ENCODE measurements around the gene ZSCAN5A. TPM values are rescaled to one million over a fixed set of nuclear protein-coding genes. Genes with fewer than 3 reads are reported as not detected.
"Not testable (repeated sequence)": the region's sequence is repeated elsewhere in the genome, so short reads cannot be mapped to it uniquely, and the experiment has no call there.

Gene ZSCAN5A
- total RNA-seq, 1 donor from 2014 or later, result 5.7 TPM

DNA sequence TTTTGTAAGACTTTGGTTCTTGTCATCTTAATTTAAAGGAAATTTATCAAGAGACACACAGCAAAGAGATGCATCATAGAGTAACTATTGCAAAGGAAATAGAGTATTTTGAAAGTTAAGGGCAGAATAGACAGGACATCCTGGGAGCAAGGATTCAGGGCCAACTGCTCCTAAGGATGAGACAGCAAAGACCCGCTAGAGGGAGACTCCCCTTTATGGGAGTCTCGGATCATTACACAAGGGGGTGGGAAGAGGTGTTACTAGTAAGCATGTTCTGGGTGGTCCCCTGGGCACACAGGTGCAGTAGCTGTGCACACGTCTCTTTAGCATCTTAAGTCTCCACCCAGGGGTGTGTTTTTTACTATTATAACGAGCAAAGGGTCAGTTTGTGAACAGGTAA, 102.9 kb downstream of the ZSCAN5A start:
- DNase-seq (ENCODE audit: low read depth), result no peak

DNA sequence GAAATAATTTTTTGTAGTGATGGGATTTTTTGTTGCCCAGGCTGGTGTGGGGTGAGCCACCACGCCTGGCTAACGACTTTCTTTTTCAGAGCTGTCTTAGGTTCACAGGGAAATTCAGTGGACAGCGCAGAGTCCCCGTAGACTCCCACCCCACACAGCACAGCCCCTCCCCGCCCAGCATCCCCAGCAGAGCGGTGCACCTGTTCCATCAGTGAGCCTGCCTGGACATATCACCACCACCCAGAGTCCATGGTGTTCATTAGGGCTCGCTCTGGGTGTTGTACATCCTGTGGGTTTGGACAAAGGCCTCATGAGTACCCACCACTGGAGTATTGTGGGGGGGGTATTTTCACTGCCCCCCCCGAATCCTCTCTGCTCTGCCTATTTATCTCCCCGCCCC, 104.6 kb downstream of the ZSCAN5A start:
- DNase-seq (ENCODE audit: low read depth), result not testable (repeated sequence)

DNA sequence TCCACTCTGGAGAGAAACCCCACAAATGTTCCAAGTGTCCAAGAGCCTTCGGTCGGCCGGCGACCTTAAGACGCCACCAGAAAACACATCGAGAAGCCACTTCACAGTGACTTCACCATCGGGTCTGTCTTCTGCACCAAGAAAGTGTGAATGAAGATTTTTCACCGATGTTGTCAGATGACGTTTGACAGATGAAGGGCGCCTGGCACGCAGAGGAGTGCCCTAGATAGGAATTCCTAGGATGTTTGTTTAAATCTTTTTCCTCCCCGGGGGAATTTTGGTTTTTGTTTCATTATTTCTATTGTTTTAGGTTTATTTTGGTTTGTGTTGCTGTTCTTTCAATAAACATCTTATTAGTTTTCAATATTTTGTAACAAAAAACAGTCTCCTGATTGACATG, 105.5 kb downstream of the ZSCAN5A start:
- no peak for DNase-seq (ENCODE audit: low read depth)

DNA sequence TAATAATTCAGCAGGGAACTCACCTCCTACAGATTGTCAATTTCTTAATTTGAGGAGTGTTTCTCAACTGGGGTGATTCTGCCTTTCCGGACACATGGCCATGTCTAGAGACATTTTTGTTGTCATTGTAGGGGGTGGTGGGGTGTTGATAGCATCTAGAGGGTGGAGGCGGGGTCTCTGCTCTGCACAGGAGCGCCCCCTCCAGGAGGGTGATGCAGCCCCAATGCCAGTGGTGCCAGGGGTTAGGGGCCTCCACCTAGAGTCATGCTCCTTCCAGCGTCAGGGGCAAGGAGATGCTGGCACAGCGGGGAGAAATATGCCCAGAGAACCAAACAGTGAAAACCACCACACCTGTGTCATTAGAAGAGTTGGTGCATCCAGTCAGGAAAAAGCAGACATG, 107.1 kb downstream of the ZSCAN5A start:
- DNase-seq (ENCODE audit: low read depth), result not testable (repeated sequence)

DNA sequence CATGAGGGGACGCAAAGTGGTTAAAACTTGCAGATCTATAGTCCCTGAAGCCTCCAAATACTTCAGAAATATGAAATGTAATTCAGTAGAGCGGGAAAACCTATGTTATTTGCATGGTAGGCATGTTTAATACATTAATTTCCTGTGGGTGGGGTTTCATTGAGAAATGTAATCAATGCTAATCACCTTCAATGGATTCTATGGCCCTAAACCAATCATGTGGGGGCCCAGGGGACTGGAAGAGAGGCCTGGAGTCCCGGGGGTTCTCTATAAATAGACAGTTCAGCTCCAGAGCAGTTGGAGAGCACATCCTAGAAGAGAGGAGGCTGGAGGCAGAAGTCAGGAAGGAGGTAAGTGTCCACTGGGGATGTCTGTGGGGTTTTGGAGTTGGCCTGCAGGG, 112.7 kb downstream of the ZSCAN5A start, which contains the start of gene ZSCAN5C:
Gene ZSCAN5C, plus strand, starts transcription at position 301 of the 400 bp plus-strand sequence. CDS start 3,641 bp downstream, outside the sequence.
- DNase-seq (ENCODE audit: low read depth), result no peak

DNA sequence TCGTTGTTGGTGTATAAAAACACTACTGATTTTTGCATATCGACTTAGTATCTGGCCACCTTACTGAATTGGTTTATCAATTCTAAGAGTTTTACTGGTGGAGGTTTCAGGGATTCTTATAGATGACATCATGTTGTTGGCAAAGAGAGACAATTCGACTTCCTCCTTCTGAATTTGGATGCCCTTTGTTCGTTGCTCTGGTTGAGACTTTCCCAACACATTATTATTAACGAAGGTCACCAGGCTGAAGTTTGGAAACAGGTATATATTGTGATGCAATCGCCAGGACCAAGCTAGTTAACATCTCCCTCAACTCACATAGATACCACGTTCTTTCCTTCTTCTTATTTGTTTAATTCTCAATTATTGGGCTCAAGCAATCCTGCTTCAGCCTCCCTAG, 115.0 kb downstream of the ZSCAN5A start:
- DNase-seq (ENCODE audit: low read depth), result no peak

DNA sequence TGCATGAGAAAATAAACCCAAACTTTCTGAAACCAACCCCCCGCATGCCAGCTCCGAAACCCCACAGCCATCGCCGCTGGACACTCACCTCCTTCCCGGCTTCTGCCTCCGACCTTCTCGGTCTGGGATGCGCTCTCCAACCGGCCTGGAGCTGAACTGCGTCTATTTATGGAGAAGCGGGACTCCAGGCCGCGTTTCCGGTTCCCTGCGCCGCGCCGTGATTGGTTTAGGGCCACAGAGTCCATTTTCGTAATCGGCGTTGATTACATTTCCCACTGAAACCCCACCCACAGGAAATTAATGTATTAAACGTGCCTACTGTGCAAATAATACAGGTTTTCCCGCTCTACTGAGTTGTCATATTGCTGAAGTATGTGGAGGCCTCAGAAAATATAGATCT, 117.0 kb downstream of the ZSCAN5A start, which contains the start of gene ZSCAN5B:
Gene ZSCAN5B, minus strand, starts transcription at position 138 of the 400 bp plus-strand sequence. CDS start 4,731 bp downstream, outside the sequence.
- not testable (repeated sequence) for DNase-seq (ENCODE audit: low read depth)

DNA sequence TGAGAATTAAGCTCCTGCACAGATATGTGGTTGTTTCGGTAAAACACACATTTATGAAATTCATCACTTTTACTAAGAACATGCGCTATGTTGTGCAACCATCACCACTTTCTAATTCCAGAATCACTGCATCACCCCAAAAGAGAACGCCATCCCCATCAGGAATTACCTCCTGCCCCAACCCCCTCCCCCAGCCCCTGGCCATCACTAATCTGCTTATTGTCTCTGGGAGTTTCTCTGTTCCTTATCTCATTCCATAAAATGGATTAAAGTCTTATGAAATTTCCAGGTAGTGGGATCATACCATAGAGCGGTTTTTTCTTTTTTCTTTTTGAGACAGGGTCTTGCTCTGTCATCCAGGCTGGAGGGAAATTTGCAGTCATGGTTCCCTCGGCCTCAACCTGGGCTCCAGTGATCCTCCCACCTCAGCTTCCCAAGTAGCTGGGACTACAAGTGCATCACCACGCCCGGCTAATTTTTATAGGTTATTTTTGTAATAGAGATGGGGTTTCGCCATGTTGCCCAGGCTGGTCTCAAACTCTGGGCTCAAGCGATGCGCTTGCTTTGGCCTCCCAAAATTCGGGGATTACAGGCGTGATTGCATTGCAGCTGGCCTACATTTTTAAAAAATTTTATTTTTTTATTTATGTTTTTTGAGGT, 120.5 kb downstream of the ZSCAN5A start:
- DNase-seq (ENCODE audit: low read depth), result no peak

DNA sequence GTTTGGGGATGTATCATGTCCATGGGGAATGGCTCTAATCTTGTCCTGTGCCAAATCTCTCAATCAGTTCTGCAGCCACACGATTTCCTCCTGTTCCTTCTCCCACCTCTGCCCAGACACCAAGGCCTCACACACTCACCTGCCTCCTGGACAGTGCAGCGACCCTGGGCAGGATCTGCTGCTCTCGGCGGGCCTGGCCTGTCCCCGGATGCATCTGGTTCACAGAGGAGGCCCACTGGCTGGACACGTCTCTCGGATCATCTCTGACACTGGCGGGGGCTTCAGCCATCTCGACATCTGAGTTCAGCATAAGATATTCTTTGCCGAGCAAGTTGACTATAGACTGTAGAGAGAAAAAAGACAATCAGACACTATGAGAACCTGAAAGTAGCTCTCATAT, 122.9 kb downstream of the ZSCAN5A start:
- no peak for DNase-seq (ENCODE audit: low read depth)

DNA sequence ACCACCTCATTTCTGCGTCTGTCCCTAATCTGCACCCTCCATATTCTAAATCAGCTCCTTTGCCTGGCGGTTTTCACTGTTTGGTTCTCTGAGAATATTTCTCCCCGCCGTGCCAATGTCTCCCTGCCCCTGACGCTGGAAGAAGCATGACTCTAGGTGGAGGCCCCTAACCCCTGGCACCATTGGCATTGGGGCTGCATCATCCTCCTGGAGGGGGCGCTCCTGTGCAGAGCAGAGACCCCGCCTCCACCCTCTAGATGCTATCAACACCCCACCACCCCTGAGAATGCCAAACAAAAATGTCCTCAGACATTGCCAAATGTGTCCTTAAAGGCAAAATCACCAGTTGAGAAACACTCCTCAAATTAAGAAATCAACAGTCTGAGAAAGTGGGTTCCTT, 123.5 kb downstream of the ZSCAN5A start:
- DNase-seq (ENCODE audit: low read depth), result no peak

DNA sequence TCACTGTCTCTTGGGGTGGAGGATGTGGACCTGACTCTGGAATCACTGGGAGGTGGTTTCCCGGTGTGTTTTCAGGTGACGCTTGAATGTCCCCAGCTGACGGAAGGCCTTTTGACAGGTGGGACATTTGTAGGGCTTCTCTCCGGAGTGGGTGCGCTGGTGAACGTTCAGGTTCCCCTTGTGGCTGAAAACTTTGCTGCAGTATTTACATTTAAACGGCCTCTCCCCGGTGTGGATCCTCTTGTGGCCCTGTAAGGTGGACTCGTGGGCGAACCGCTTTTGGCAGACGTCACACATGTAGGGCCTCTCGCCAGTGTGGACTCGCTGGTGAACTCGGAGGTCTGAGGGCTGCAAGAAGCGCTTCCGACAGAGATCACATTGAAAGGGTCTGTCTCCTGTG, 124.9 kb downstream of the ZSCAN5A start:
- no peak for DNase-seq (ENCODE audit: low read depth)

DNA sequence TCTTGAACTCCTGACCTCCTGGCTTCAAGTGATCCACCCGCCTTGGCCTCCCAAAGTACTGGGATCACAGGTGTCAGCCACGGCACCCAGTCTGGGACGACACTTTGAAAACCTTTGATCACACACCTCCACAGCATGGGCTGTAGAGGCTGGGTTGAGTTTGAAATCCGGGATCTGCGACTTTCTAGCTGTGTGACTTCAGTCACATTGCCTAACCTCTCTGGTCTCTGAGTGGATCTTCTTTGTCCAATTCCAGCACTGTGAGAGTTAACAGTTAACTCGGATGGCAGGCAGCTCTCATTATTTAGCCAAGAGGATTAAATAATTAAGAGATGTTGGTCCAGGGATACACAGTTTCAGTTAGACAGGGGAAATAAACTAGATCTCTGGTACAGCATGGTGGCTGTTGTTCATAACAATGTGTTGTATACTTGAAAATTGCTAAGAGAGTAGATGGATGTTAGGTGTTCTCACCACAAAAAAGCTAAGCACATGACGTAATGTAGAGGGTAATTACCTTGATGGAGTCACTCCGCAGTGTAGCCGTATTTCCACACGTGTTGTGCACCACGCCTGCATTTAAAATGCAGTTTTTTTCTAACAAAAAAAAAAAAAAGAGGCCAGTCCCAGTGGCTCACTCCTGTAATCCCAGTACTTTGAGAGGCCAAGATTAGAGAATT, 136.9 kb downstream of the ZSCAN5A start:
- DNase-seq (ENCODE audit: low read depth), result no peak

DNA sequence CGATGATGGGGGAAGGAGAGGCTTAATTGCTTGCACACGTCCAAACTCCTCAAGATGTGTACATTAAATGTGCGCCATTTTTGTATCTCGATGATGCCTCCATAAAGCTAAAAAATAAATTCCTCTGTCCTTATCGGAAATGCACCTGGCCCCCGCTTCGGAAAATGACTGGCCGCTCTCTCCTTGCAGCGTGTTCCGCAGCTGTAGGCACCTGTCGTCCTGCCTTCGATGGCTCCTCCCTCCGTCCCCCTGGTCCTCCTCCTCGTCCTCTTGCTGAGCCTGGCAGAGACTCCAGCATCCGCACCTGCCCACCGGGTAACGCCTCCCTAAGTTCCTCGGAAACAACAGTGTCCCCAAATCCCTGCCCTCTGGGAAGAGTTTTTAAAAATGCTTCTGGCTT, 137.8 kb downstream of the ZSCAN5A start:
- no peak for DNase-seq (ENCODE audit: low read depth)

DNA sequence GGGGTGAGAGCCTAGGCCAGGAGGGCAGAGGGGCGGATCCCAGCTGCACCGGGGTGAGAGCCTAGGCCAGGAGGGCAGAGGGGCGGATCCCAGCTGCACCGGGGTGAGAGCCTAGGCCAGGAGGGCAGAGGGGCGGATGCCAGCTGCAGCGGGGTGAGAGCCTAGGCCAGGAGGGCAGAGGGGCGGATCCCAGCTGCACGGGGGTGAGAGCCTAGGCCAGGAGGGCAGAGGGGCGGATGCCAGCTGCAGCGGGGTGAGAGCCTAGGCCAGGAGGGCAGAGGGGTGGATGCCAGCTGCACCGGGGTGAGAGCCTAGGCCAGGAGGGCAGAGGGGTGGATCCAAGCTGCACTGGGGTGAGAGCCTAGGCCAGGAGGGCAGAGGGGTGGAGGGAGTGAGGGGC, 138.3 kb downstream of the ZSCAN5A start:
- DNase-seq (ENCODE audit: low read depth), result not testable (repeated sequence)

DNA sequence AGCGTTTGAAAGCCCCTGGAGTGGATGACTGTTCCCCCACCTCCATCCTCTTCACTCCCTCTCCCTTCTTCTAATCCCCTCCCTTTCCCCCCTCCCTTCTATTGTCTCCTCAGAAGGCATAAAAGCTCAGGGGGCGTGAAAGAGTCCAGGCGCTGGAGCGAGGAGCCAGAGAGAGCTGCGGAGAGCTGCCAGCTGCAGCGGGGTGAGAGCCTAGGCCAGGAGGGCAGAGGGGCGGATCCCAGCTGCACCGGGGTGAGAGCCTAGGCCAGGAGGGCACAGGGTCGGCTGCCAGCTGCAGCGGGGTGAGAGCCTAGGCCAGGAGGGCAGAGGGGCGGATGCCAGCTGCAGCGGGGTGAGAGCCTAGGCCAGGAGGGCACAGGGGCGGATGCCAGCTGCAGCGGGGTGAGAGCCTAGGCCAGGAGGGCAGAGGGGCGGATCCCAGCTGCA, 138.8 kb downstream of the ZSCAN5A start, which contains the start of gene GALP:
Gene GALP, plus strand, starts transcription at position 148 of the 447 bp plus-strand sequence. CDS start 1,101 bp downstream, outside the sequence.
- not testable (repeated sequence) for DNase-seq (ENCODE audit: low read depth)

DNA sequence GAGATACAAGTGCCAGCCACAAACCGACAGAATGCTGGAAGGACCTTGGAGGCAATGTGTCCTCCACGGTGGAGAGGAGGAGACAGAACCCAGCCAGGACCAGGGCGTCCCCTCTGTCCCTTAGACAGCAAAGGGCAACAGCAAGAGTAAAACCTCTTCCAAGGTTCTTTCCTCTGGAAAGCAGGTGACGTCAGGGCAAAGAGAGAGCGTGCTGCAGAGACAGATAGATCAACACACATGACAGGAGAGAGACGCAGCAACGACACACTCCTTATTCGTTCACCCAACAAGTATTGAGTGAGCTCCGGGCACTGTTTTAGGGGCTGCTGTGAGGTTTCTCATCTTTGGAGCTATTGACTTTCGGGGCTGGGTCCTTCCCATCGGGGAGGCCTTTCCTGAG, 140.1 kb downstream of the ZSCAN5A start:
- no peak for DNase-seq (ENCODE audit: low read depth)

DNA sequence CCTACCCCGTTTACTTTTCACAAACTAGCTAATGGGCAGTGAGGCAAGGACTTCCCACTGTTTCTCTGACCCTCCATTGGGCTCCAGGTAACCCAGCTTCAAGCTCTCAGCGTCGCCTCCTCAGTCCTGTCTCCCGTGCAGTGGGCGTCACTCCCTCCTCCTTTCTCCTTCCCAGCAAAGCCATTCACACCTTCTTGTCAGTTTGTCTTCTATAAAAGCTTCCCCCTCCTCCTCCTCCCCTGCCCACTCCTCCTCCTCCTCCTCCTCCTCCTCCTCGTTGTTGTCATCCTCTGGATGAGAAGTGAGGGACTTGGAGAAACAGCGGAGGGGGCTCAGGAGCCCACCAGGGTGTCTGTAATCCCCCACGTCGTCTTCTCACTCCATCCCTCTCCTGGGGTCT, 140.6 kb downstream of the ZSCAN5A start:
- DNase-seq (ENCODE audit: low read depth), result no peak

Other genes starting within 250 kb of the ZSCAN5A start
- 25.6 and 41.0 TPM in 2 replicates for gene ZNF787, start 193.5 kb downstream of the ZSCAN5A start, total RNA-seq
- 12.9 and 28.2 TPM in 2 replicates for gene ZNF444, start 173.6 kb downstream of the ZSCAN5A start, total RNA-seq
- gene GALP, start 138.8 kb downstream of the ZSCAN5A start, total RNA-seq, result not detected in 2 replicates
- gene ZSCAN5B, start 117.1 kb downstream of the ZSCAN5A start, total RNA-seq, result not detected in 2 replicates
- not detected in 2 replicates for gene ZSCAN5C, start 112.6 kb downstream of the ZSCAN5A start, total RNA-seq
- gene EDDM13, start 42.1 kb downstream of the ZSCAN5A start, total RNA-seq, result not detected in 2 replicates
- gene ZNF582, start 78.7 kb upstream of the ZSCAN5A start, total RNA-seq, result 1.2 and 4.2 TPM in 2 replicates
- 4.0 and 7.2 TPM in 2 replicates for gene ZNF583, start 89.5 kb upstream of the ZSCAN5A start, total RNA-seq
- gene ZNF667, start 162.5 kb upstream of the ZSCAN5A start, total RNA-seq, result 3.3 and 13.4 TPM in 2 replicates
- gene ZNF471, start 193.0 kb upstream of the ZSCAN5A start, total RNA-seq, result 2.1 and 10.1 TPM in 2 replicates
- gene ZFP28, start 224.1 kb upstream of the ZSCAN5A start, total RNA-seq, result 8.7 and 10.9 TPM in 2 replicates